ENCODE results near the gene TRPV5.

The TRPV5 gene

DNA sequence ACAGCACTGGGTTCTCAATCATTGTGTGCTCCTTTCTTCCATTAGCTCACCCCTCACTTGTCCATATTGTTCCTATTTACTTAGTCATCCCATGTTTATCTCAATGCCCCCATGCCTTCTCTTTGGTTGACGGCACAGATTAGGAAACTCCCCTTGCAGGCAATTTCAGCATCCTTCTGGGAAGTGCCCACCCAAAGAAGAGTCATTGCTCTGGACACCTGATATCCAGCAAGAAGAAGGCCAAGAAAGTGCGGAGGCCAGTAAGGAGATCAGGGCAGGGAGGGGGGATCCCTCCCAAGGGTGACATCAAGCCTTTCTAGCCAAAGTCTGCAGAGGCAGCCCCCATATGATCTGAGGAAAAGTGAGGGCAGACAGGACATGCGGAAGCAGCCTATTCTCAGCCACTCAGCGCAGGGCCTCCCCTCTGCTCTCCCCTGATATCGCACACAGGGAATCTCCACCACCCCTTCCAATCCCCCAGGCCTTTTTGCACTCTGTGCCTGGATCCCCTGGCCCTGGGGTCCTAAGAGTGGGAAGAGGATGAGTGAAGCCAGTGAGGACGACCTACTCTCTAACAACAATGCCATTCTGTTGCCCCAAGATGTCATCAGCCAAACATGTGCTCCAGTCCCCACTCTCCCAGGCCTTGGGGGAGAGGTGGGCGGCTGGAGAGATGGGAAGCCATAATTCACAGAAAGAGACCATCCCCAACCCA lies 49.8 kb downstream of the TRPV5 start:
- DNase-seq, result no peak

DNA sequence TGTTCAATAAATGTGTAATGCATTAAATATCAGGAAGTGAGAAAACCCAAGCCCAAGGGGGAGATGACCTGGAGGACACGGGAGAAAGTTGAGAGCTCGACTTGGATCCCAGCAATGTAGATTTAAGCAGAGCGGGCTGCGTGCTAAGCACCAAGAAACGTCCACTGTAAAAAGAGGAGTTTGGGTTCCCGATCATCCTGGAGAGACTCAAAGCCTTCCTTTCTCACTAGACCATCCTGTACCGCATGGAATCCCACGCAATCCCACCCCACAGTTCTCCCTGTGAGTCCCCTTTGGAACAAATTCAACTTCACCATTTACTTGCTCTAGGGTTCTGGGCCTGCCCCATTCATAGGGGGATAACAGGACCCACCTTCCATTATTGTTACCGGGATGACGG lies 50.4 kb downstream of the TRPV5 start:
- DNase-seq, result no peak

DNA sequence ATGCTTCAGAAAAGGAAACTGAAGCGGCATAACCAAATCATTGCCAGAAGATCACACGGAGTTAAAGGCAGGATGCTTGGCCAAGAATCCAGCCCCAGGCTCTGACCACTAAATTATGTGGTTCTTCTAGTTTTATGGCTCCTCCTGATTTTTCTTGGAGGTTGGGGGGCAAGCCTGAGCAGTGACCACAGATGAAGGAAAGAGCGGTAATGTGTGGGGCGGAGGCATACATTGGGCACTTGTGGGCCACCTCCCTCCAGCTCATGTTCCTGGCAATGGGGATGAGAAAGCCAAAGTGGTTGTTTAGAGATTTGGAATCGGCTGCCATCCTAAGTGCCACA lies 51.2 kb downstream of the TRPV5 start:
- no peak for DNase-seq

DNA sequence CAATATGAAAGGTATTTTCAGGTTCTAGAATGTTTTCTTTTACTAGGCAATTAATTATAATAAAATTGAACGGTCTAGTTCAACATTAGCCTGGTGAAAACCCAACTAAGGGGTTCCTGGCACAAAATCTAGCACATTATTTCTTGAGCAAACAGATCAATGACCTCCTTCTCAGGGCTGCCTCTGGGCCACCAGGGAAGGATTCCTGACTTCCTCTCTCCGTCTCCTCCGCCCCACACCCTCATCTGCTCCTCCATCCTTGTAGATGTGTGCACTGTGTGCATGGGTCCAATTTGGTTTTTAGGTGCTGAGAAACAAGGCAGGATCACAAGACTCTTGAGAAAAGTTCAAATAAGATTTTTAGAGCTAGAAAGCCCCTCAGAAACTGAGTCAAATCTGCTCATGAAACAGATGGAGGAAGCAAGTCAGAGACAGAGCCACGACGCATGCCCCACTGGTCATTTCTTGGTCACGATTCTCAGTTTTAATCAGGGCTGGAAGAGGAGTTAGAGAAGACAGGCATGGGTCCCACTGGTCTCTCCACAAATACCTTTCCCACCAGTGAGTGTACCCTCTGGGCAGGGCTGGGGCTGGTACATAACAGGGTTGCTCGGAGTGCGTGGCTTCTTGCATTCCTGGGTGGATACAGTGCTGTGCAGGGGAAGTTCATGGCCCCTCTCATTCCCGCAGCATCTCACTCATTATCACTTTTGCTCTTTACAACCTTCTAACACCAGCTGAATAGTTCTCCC lies 51.8 kb downstream of the TRPV5 start:
- no peak for DNase-seq

DNA sequence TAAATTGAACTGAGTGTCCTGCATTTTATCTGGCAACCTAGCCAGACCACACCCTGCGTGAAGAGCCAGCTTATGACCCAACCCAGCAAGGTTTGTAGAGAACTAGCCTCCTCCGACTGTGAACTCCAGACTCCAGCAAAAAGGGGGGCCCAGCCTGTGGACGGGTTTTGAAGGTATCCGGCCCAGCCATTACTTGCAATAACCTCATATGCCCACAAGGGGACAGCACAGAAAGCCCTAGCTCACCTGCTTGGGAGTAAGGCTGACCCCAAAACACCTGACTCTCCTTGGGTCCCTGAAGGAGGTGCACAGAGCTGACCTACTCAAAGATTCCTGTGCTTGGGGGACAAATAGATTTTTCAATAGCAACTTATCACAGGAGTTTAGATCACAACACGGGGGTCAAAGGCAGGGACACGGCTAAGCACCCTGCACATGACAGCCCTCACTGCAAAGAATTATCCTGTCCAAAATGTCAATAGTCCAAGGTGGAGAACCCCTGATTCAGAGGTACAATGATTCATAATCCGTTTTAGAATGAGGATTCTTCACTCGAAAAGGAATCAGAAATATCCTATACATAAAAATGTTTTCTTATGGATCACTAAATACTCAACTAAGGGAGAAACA lies 52.6 kb downstream of the TRPV5 start:
- peak; percentile 32 for DNase-seq

DNA sequence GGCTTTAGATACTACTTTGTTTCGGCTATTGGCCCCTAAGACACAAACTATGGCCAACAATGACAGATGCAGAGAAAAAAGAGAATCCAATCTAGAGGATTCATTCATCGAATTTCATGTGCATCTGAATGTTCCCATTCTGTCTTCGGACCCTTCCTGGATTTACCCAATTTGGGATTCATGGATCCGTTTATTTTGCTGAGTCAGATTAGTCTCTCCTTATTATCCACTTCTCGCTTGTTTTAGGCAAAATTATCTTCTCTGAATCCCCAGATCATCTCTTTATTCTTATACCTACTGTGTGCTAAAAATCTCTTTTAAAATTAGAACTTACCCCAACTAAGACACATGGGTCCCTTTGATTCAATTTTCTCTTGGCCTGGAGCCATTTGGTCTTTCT lies 54.5 kb downstream of the TRPV5 start:
- no peak for DNase-seq

DNA sequence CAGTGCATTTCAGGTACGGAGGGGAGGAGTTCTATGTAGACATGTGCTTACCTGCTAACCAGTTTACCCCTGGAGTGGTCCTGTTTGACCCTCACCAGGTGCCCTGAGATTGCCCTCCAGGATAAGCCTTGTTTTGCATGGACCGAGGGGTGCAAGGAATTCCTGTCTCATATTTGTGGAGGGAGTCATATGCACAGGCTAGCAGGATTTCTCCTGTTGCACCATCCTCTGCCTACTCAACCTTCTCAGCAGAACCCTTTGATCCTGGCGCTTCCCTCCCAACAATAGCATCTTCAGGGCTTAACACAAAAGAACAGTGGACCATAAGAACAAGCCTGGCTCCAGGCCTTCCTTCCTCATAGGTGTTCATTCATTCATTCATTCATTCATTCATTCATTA lies 55.2 kb downstream of the TRPV5 start:
- DNase-seq, result no peak

DNA sequence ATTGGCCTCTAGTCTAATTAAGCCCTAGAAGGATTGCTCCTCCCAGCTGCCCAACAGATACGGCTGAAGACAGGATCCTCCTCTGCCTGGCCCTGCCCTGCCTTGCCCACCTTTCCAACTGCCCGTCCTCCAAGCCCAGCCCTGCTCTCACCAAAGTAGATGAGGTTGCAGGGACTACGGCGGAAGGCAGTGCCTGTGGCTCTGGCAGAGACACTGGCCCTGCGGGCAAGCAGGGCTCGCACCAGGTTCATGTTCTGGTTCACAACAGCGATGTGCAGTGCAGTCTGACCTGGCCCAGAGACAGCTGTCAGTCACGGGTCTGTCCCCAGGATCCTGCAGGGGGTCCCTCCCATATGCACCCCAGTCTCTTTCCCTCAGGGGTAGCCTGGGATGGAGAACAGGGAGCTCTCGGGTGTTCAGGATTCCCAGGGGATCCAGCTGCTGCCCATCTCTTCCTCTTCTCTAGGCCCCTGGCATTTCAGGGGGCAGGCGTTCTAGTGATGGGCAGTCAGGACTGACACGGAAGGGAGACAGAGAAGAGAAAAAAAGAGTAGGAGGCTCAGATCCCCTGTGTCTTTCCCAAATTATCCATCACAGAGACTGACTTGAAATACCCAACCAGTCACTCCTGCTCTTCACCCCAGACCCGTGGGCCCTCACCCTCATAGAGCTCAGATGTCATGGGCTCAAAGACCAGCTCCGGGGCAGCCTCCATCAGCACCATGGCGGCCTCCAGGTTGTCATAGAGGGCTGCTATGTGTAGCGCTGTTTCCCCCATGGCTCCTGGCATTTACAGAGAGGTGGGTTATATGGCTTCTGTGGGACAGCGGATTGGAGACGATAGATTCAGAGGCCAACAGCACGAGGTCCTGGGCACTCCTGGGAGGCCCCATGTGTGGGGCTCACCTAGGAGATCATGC lies 56.3 kb downstream of the TRPV5 start:
- no peak for DNase-seq

DNA sequence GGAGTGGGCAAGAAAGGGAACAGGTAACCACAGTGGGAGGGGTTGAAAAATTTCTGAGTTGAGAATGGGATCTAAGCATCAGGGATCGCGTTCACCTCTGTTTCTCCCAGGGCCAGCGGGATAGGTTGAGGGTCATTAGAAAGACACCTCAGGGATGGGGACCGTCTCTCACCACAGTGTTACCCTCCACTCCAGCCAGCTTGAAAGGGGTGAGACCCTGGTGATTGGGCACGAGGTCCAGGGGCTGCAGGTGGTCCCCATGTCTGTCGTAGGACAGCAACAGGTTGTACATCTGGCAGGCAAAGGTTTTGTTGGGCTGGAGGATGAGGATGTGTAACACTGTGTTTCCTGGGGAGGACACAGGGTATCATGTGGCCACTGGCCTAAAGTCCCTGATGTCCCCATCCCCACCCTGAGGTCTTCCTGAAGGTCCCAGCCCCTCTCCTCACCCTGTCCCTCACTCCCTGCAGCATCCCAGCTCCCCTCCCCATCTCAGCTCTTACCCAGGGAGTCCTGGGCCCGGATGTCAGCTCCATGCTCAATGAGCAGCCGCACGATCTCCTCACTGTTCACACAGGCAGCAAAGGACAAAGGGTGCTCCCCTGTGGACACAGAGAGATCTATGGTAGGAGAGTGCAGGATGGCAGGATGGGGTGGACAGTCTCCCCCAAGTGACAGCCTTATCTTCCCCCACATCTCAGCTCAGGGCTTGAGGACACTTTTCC lies 57.1 kb downstream of the TRPV5 start:
- no peak for DNase-seq

DNA sequence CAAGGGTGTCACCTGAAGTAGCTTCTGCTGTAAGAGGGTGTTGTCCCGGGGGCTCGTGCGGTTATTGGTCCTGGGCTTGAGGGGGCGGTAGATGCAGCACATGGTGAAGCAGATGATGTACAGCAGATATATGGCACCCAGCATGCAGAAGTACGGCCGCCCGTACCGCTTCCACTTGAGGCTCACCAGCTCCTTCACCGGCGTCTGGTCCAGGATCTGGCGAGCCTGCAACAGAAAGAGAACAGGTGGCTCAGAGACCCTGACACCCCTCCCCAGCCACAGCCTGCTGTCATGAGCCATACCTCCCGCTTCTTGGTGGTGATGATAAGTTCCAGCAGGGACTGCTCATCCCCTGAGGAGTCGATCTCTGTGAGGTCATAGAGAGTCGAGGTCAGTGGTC lies 58.1 kb downstream of the TRPV5 start:
- DNase-seq, result no peak

DNA sequence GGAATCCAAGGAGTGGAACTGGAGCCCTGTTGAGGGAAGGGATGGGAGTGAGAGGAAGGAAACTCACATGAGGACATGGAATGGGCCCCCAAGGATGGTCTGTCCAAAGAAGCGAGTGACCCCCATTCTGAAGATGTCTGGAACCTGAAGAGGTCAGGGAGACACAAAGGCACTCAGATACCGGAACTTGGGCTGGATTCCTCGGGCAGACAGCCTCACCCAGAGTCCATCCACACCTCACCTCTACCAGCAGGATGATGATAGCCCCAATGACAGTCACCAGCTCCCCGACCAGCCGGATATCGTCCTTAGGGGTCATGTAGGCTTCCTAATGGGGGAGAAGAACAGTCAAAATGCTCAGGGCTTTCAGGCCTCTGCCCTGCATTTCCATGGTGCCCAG lies 58.7 kb downstream of the TRPV5 start:
- no peak for DNase-seq

DNA sequence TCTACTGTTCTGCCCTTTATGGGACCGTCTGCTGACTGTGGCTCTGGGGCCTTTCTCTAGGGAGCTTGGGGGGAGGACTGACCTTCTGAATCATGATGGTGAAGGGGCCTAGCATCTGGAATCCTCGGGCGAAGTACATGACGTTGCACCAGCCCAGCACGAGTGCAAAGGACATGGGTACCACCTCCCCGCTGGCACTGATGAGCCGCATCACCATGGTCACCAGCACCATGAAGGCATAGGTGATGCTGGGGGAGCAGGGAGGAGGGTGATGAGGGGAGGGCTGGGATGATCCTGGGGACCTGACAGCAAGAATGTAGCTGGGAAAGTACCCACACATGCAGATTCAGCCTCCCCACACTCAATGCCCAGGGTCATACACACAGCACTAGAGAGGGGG lies 59.1 kb downstream of the TRPV5 start:
- DNase-seq, result no peak

DNA sequence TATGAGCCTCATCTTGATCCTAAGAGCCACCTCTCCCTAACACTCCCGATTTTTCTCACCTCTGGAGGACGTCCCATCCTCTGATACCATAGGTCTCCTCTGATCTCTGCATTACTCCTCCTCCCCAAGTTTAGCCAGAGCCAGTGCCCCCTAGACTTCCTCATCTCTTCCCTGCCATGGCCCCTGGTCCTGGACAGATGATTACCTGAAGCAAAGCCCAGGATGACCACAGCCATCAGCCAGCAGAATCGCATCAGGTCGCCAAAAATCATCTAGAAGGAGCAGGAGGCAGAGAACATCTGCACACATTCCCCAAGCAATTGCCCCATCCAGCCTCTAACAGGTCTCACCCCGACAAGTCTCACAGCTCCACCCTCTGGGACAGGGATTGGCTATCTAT lies 59.7 kb downstream of the TRPV5 start:
- DNase-seq, result no peak

DNA sequence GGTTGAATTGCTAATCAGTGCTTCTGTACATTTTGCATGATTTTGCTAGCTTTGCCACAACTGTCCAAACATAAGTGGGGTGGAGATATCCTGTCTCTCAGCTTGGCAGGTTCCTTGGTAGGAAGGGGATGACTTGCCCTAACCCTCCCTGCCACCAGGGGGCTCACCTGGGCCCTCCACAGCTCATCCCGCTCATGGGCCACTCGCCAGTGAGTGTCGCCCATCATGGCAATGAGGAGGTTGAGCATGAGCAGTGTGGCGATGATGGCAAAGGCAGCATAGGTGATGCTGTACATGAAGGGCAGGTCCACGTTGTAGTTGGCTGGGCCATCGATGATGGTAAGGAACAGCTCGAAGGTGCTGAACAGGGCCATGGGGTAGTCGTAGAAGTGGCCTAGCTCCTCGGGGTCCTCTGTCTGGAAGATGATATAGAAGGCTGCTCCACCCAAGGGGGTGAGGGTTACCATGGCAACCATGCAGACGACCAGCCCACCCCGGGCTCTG lies 60.2 kb downstream of the TRPV5 start:
- peak; percentile 34 for DNase-seq

DNA sequence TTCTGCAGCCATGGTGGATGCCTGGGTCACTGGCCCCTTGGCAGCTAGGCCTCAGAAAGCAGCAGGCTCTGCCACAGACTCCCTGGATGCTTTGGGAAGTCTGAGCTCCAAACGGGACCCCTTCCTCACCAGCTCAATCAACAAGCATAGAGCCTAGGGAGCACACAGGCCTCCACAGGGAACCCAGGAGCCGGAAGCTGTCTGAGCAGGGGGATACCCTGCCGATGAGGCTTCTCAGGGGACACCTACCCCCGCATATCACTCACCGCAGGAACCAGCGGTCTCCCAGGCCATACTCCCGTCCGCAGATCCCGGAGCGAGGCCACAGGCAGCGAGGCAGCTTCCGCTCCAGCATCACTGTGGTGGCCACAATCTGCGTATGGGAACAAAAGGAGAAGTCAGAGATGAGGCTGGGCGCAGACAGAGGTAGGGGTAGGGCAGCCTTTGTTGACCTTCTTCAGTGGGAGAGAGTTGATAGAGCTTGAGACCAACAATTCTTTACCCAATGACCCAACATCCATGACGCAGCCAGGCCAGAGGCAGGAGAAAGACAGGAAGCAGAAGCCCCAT lies 61.4 kb downstream of the TRPV5 start:
- DNase-seq, result no peak

DNA sequence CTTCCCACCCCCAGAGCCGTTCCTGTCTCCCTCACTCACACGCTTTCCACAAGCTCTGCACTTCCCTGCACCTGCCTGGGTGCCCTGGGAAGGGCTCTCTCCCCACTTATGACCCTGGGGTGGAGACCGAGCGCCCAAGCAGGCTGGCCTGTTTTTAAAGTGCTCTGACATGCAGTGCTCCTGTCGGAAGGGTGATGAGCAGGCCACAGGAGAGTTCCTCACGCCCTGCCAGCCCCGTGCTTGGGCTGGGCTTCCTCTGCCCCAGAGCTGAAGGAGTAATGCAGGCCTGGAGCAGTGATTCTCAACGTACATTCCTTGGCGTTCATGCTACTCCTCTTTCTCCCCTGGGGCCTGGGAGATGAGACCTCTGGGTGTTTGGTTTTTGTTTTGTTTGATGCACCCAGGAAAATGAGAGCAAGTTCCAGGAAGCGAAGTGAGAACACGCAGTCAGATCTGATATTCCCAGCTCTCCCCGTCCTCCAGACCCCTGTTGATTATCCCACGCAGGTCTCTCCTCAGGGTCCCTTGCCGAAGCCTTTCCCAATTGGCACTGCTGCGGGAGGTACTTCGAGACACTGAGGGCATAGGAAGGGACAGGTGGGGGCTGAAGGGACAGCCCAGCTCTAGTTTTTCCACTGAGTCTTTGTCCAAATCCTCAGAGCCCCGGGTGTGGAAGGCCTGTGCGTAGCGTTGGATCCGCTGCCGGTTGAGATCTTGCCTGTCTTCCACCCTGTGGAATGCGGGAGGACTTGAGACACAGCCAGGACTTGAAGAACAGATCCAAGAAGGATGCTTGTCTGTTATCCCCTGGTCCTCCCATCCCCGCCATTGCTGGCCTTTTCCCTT lies 62.1 kb downstream of the TRPV5 start:
- DNase-seq, result no peak

DNA sequence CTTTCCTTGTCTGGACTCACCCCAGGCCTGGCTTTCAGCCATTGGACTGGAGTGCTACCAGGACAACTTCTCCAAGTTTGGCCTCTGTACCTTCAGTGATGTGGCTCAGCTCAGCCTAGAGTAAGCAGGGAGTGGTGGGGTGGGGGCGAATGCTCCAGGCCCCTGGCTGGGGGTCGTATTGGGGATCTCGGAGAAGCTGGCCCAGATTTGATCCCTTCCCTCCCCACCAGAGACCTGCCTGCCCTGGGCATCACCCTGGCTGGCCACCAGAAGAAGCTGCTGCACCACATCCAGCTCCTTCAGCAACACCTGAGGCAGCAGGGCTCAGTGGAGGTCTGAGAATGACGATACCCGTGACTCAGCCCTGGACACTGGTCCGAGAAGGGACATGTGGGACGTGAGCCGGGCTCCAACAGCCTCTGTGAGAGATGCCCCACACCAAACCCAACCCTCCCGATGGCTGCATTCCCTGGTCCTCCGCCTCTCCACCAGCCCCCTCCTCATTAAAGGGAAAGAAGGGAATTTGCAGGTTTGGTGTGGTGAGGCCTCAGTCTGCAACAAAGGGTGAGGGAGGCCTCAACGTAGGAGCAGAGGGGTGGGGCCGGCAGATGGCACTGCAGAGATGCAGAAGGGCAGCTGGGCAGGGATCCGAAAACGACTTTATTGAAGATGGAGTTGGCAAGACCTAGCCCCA lies 62.8 kb downstream of the TRPV5 start:
- DNase-seq, result no peak

DNA sequence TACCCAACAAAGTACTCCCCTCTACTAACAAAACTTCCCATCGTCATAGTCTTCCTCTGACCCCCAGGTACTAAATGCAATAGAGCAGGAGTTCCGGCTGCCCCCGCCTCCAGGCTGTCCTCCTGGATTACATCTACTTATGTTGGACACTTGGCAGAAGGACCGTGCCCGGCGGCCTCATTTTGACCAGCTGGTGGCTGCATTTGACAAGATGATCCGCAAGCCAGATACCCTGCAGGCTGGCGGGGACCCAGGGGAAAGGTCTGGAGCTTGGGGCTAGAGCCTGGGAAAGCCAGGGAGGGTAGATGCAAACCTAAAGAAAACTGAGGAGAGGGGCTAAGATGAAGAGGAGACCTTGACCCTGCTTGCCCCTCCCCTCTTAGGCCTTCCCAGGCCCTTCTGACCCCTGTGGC lies 63.4 kb downstream of the TRPV5 start:
- DNase-seq, result no peak

DNA sequence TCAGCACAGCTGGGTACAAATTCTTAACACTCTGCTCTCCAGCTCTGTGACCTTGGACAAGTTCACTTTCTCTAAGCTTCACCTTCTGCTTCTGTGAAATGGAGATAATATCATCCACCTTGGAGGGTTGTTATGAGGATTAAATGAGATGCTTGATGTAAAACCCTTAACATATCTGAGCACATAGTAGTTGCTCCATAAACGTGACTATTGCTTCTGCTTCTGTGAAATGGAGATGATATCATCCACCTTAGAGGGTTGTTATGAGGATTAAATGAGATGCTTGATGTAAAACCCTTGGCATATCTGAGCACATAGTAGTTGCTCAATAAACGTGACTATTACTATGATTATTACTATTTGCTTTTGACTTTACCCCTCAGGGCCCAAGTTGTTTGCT lies 64.1 kb downstream of the TRPV5 start:
- no peak for DNase-seq

DNA sequence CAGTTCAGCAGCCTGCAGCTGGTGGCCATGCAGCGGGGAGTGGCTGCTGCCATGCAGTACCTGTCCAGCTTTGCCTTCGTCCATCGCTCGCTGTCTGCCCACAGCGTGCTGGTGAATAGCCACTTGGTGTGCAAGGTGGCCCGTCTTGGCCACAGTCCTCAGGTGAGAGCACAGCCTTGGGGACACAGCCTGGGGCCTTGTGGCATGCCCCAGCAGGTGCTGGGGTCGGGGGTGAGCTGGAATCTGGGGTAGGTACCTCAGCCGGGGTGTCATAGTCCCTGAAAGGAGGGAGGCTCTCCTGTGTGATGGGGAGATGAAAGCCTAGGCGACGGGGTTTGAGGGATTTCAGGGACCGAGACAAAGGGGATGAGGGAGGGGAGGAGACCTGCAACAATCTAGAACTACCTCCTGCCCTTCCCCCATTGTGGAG lies 64.5 kb downstream of the TRPV5 start:
- DNase-seq, result no peak
